Limb (tissue), 2 donors: Measurements from ENCODE around the gene NUDT3.
"Not testable (repeated sequence)": the region's sequence is repeated elsewhere in the genome, so short reads cannot be mapped to it uniquely, and the experiment has no call there.

Experiments
- DNase-seq, 2 donors: peaks; one replicate each; pipeline ENCODE4 v3.0.0-alpha.2; 2016; ENCODE audit errors: extremely low spot score in 2 of 2

The NUDT3 gene

GRCh38 chr6:34288581-34288980 is 103.9 kb downstream of the NUDT3 start:
- DNase-seq = no peak

- no peak for DNase-seq
These were observed 106.9 kb downstream of the NUDT3 start for GRCh38 chr6:34285448-34286164.

- DNase-seq = no peak
These were observed 107.7 kb downstream of the NUDT3 start for GRCh38 chr6:34284563-34285447.

GRCh38 chr6:34281702-34282334 is 110.7 kb downstream of the NUDT3 start:
- DNase-seq = no peak

- no peak for DNase-seq
These were observed 112.3 kb downstream of the NUDT3 start for GRCh38 chr6:34280216-34280615.

DNA sequence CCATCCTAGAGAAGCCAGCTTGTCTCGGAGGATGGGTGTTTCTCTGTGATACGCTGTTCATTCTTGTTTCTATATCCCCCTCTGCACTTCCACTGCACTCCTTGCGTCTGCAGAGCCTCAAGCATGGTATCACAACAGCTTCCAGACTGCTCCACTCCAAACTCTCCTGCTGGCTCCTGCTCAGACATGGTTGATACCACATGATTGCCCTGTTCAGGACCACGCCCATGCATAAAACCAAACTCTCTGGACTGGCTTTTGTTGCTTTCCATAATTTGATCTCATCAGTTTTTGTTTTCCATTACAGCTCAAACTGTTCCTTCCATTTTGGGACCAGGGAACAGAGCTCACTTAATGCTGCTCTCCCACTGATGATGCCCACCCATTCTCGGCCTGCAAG is 113.6 kb downstream of the NUDT3 start:
- DNase-seq = no peak

DNA sequence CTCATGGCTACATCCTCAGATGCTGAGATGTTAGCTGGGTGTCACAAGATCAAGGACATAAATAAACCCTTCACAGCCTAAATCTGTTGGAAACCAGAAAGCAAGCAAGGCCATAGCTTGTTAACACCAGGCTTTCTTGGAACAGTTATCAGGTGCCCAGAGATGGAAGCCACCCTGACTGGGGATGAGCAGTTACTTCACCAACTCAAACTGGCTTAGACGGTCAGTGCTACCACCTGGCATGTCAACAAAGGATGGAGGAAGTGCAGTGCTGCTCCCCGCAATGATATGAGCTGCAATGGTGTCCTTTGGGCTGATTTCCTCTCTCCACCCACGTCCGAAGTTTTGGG is 114.7 kb downstream of the NUDT3 start:
- DNase-seq = no peak

DNA sequence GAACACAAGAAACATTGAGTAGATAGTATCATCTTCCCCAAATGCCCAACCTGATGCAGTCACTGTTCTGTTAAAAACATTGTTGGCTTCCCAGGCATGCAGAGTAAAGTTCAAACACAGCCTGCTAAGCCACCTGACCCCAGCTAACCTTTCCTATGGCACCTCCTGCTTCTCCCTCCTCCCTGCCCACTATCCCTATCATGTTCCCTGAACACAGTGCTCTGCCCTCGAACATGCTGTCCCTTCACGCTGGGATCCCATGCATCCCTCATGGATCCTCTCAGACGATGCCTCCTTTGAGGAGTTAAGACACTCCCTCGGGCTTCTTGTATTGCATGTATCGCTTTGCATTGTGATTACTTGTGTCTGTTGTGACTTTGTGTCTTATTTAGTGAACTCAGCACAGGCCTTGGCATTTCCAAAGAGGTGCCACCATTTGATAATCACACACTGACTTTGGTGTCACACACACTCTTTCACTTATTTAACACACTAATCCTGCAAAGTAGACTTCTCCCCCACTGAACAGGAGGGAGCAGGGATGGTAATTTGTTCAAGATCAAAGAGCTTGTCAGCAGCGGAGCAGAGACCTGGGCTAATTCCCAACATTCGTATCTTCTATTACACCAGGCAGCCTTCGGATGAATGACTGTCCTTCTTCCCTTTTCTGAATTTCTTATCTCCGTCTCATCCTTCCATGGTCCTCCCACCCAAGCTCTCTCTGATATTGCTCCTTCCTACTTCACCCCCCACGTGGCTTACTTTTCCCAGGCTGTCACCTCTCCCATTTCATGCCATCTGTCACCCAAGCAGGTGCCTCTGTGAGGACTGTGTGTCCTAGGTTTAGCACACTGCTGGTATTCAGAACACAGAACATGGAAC is 115.3 kb downstream of the NUDT3 start:
- no peak for DNase-seq

- DNase-seq = no peak
These were observed 116.3 kb downstream of the NUDT3 start for GRCh38 chr6:34276191-34276590.

- no peak for DNase-seq
These were observed 117.2 kb downstream of the NUDT3 start for GRCh38 chr6:34275128-34275804.

DNA sequence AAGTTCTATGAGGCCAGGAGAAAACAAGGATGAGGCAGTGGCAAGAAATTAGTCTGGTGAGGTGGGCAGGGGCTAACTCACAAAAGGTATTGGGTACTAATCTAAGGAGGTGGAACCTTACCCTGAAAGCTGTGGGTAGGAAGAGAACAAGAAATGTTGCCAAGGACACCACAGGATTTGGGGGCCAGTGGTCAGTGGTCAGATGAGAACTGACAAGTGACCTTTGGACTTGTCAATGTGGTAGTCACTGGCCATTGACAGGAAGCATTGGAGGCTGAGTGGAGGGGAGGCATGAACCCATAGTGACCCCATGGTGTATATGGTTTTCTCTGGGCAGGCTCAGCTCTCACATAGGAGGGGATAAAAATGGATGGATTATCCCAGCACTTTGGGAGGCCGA is 118.3 kb downstream of the NUDT3 start:
- no peak for DNase-seq

GRCh38 chr6:34273242-34273805 is 119.1 kb downstream of the NUDT3 start:
- no peak for DNase-seq

GRCh38 chr6:34272013-34272926 is 120.2 kb downstream of the NUDT3 start:
- DNase-seq = no peak

DNA sequence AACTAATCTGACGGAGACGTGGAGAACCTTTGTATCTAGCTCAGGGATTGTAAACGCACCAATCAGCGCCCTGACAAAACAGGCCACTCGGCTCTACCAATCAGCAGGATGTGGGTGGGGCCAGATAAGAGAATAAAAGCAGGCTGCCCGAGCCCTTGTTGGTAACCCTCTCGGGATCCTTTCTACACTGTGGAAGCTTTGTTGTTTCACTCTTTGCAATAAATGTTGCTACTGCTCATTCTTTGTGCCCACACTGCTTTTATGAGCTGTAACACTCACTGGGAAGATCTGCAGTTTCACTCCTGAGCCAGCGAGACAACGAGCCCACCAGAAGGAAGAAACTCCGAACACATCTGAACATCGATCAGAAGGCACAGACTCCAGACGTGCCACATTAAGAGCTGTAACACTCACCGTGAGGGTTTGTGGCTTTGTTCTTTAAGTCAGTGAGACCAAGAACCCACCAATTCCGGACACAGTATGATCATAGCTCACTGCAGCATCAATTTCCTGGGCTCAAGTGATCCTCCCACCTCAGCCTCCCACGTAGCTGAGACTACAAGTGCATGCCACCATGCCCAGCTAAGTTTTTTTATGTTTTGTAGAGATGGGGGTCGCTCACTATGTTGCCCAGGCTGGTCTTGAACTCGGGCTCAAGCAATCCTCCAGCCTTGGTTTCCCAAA is 122.7 kb downstream of the NUDT3 start:
- not testable (repeated sequence) for DNase-seq

GRCh38 chr6:34269132-34269531 is 123.3 kb downstream of the NUDT3 start:
- DNase-seq = not testable (repeated sequence)

DNA sequence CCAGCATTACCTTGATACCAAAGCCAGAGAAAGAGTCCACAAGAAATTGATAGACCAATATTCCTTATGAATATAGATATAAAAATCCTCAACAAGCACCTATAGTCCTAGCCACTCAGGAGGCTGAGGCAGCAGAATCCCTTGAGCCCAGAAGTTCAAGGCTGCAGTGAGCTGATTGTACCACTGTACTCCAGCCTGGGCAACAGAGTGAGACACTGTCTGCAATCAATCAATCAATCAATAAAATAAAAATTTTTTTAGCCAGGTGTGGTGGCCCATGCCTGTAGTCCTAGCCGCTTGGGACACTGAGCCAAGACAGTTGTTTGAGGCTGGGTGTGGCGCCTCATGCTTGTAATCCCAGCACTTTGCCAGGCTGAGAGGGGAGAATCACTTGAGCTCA is 124.7 kb downstream of the NUDT3 start:
- no peak for DNase-seq

GRCh38 chr6:34263484-34263883 is 129.0 kb downstream of the NUDT3 start:
- not testable (repeated sequence) for DNase-seq

DNA sequence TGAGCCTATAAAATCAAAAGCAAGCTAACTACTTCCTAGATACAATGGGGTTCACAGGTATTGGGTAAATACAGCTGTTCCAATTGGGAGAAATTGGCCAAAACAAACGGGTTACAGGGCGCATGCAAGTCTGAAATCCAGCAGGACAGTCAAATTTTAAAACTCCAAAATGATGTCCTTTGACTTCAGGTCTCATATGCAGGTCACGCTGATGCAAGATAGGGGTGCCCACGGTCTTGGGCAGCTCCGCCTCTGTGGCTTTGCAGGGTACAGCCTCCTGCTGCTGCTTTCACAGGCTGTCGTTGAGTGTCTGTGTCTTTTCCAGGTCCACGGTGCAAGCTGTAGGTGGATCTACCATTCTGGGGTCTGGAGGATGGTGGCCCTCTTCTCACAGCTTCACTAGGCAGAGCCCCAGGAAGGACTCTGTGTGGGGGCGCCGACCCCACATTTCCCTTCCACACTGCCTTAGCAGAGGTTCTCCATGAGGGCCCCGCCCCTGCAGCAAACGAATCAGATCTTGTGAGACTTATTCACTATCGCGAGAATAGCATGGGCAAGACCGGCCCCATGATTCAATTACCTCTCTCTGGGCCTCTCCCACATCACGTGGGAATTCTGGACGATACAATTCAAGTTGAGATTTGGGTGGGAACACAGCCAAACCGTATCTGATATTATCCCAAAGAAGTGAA is 131.7 kb downstream of the NUDT3 start:
- no peak for DNase-seq
